HCT116 (cell line): ENCODE data around the gene SSX2IP. TPM values are rescaled to one million over a fixed set of nuclear protein-coding genes. Genes with fewer than 3 reads are reported as not detected.

Experiments
- ATAC-seq: fragments of 200-7000 bp; cut with Tn5 transposase; 2 replicates; pipeline ENCODE4 v1.9.1; 2020; ENCODE audit warnings: mild to moderate bottlenecking, moderate library complexity
- BruUV-seq: library from RNA; stranded (reverse); fragments of 400-500 nt; replicated peaks from 2 replicates; lab custom pipeline; 2021; lab: Mats Ljungman, UMichigan
- CTCF ChIA-PET: fragments of 300-600 bp; sonication (Branson Sonifier 250); formaldehyde crosslinking; loops from one replicate; lab custom pipeline; 2021; ENCODE audit warnings: antibody characterized with exemption; lab: Charles Lee
- POLR2A ChIA-PET: fragments of 300-600, 350-600 bp; sonication (Branson Sonifier 250); formaldehyde crosslinking; loops from one replicate; lab custom pipeline; 2021; ENCODE audit warnings: antibody characterized with exemption; lab: Charles Lee
- RAD21 ChIA-PET, 2 experiments: fragments of 300-600 bp; sonication (Branson Sonifier 250); formaldehyde crosslinking; loops; one replicate each; lab custom pipeline; 2023; ENCODE audit warnings: low total read pairs in 2 of 2; ENCODE audit not compliant: uncharacterized antibody in 2 of 2, unreplicated experiment in 2 of 2, low non-redundant PET in 1 of 2; lab: Charles Lee
- DNase-seq: peaks from one replicate; pipeline ENCODE4 v3.0.0-alpha.2; 2010; ENCODE audit warnings: low read depth, low spot score
- H2AFZ ChIP-seq: fragments of 200-600 bp; shearing (Covaris generic), sonication (generic); 2 replicates; pipeline ENCODE4 v1.6.1; 2017; ENCODE audit warnings: low read depth, mixed run types, mixed read lengths, antibody characterized with exemption, low read length; ENCODE audit not compliant: poor library complexity, severe bottlenecking
- H3K27ac ChIP-seq: 2 replicates; pipeline ENCODE4 v1.5.1; 2012; ENCODE audit warnings: low read depth, low read length
- H3K27me3 ChIP-seq: fragments of 200-600 bp; sonication (generic); 2 replicates; pipeline ENCODE4 v1.6.1; 2016; ENCODE audit warnings: mixed run types, low read length, mixed read lengths; ENCODE audit not compliant: insufficient read depth
- H3K36me3 ChIP-seq, 2 experiments: fragments of 200-500 bp in 1 of 2; fragments of 200-600 bp in 1 of 2; sonication (Bioruptor generic) in 1 of 2; sonication (generic) in 1 of 2; 2 replicates each; pipeline versions ENCODE4 v1.5.1 to v1.6.1; 2014 to 2016; ENCODE audit warnings: low read length in 2 of 2, inconsistent platforms in 1 of 2, mixed read lengths in 1 of 2, mixed run types in 1 of 2; ENCODE audit not compliant: insufficient read depth in 2 of 2, control insufficient read depth in 1 of 2
- H3K4me1 ChIP-seq, 2 experiments: fragments of 200-600 bp in 1 of 2; sonication (generic) in 1 of 2; 2 replicates each; pipeline versions ENCODE4 v1.5.1 to v1.6.1; 2012 to 2017; ENCODE audit warnings: low read length in 2 of 2, inconsistent platforms in 1 of 2, mild to moderate bottlenecking in 1 of 2, mixed read lengths in 1 of 2, mixed run types in 1 of 2, moderate library complexity in 1 of 2; ENCODE audit not compliant: insufficient read depth in 2 of 2, control insufficient read depth in 1 of 2
- H3K4me2 ChIP-seq: fragments of 200-600 bp; sonication (generic); 2 replicates; pipeline ENCODE4 v1.6.1; 2017; ENCODE audit warnings: mixed run types, low read length, mixed read lengths
- H3K4me3 ChIP-seq, 2 experiments: fragments of 200-600 bp in 1 of 2; sonication (generic) in 1 of 2; replicated peaks in 1 of 2; 2 replicates each; pipeline ENCODE4 v1.5.1; 2011 to 2016; ENCODE audit warnings: low read length in 2 of 2, control low read depth in 1 of 2, low read depth in 1 of 2, mild to moderate bottlenecking in 1 of 2, mixed read lengths in 1 of 2, mixed run types in 1 of 2
- H3K79me2 ChIP-seq: fragments of 200-600 bp; sonication (generic); 2 replicates; pipeline ENCODE4 v1.6.1; 2017; ENCODE audit warnings: mild to moderate bottlenecking, mixed run types, low read length, moderate library complexity, mixed read lengths; ENCODE audit not compliant: insufficient read depth
- H3K9ac ChIP-seq: fragments of 200-600 bp; sonication (generic); 2 replicates; pipeline ENCODE4 v1.6.1; 2016; ENCODE audit warnings: low read length, mixed read lengths
- H3K9me2 ChIP-seq: fragments of 200-600 bp; sonication (generic), shearing (Covaris generic); 2 replicates; pipeline ENCODE4 v1.6.1; 2017; ENCODE audit warnings: mixed run types, mild to moderate bottlenecking, moderate library complexity; ENCODE audit not compliant: insufficient read depth
- H3K9me3 ChIP-seq, 2 experiments: fragments of 200-500 bp in 1 of 2; fragments of 200-600 bp in 1 of 2; sonication (Bioruptor generic) in 1 of 2; sonication (generic) in 1 of 2; 2 replicates each; pipeline ENCODE4 v1.6.1; 2014 to 2017; ENCODE audit warnings: low read length in 2 of 2, mixed read lengths in 2 of 2, inconsistent platforms in 1 of 2, low read depth in 1 of 2, mild to moderate bottlenecking in 1 of 2, mixed run types in 1 of 2, moderate library complexity in 1 of 2; ENCODE audit not compliant: control insufficient read depth in 1 of 2, insufficient read depth in 1 of 2
- H4K20me1 ChIP-seq: fragments of 200-600 bp; sonication (generic), shearing (Covaris generic); 2 replicates; pipeline ENCODE4 v1.6.1; 2017; ENCODE audit warnings: mixed run types, mild to moderate bottlenecking, moderate library complexity; ENCODE audit not compliant: insufficient read depth
- CEBPB ChIP-seq: IDR thresholded peaks from 2 replicates; pipeline ENCODE4 v1.6.1; 2012; ENCODE audit warnings: low read depth
- CTCF ChIP-seq, 3 experiments: fragments of 200-600 bp in 1 of 3; sonication (generic) in 1 of 3; IDR thresholded peaks in 2 of 3; conservative IDR thresholded peaks in 1 of 3; 2 replicates each; pipeline ENCODE4 v1.5.1; 2012 to 2017; ENCODE audit warnings: low read depth in 2 of 3, low read length in 2 of 3, antibody characterized with exemption in 1 of 3, borderline replicate concordance in 1 of 3, control low read depth in 1 of 3, mild to moderate bottlenecking in 1 of 3, mixed read lengths in 1 of 3, mixed run types in 1 of 3, moderate library complexity in 1 of 3; ENCODE audit not compliant: insufficient read depth in 1 of 3
- EGR1 ChIP-seq: IDR thresholded peaks from 2 replicates; pipeline ENCODE4 v1.6.1; 2012; ENCODE audit warnings: low read depth
- ELF1 ChIP-seq: IDR thresholded peaks from 2 replicates; pipeline ENCODE4 v1.6.1; 2012; ENCODE audit warnings: low read depth, borderline replicate concordance
- FOSL1 ChIP-seq: IDR thresholded peaks from 2 replicates; pipeline ENCODE4 v1.6.1; 2012; ENCODE audit warnings: low read depth
- JUND ChIP-seq: IDR thresholded peaks from 2 replicates; pipeline ENCODE4 v1.6.1; 2012
- MAX ChIP-seq: IDR thresholded peaks from 2 replicates; pipeline ENCODE4 v1.6.1; 2012
- POLR2A ChIP-seq: IDR thresholded peaks from 2 replicates; pipeline ENCODE4 v1.7.0; 2011; ENCODE audit warnings: borderline replicate concordance; ENCODE audit not compliant: insufficient read depth, insufficient read length; ENCODE audit errors: extremely low read depth
- POLR2AphosphoS5 ChIP-seq: IDR thresholded peaks from 2 replicates; pipeline ENCODE4 v1.6.1; 2011; ENCODE audit warnings: mild to moderate bottlenecking, low read depth, low read length, moderate library complexity
- SP1 ChIP-seq: IDR thresholded peaks from 2 replicates; pipeline ENCODE4 v1.6.1; 2012; ENCODE audit warnings: low read depth
- SRF ChIP-seq: IDR thresholded peaks from 2 replicates; pipeline ENCODE4 v1.6.1; 2012; ENCODE audit warnings: low read depth
- ZBTB33 ChIP-seq: IDR thresholded peaks from 2 replicates; pipeline ENCODE4 v1.6.1; 2011; ENCODE audit warnings: mild to moderate bottlenecking, low read length, moderate library complexity; ENCODE audit not compliant: insufficient replicate concordance; ENCODE audit errors: extremely low read depth
- ZFX ChIP-seq: fragments of 450-650 bp; IDR thresholded peaks from 2 replicates; pipeline ENCODE4 v1.6.1; 2017
- intact Hi-C: fragments of 100-400 bp; cut with micrococcal nuclease; formaldehyde crosslinking; loops from 2 replicates; pipeline ENCODE4 v1.10.0; 2022
- total RNA-seq: library from RNA; stranded (reverse); gene quantifications from one replicate; pipeline ENCODE4 v1.2.1, GENCODE V29; 2021; ENCODE audit not compliant: unreplicated experiment

Gene SSX2IP
- total RNA-seq, 1 experiment from 2014 or later: 51.5 TPM

GRCh38 chr1:84712276-84712874, 22.1 kb upstream of the SSX2IP start:
- no peak for ATAC-seq
- no peak overlapping the region for H3K4me2 ChIP-seq
- CTCF ChIA-PET: interaction anchor here (1.8 kb wide), 1 partner anchor 12 kb away, joined by 9 read pairs; no protein-coding TSS in a partner anchor

More at GRCh38 chr1:84712276-84712874, 22.1 kb upstream of the SSX2IP start:
- H3K79me2 ChIP-seq: no peaks in the 10 kb centered on the region
- H3K27ac ChIP-seq: no peak overlapping the region
- H3K9me2 ChIP-seq: no peaks in the 10 kb centered on the region
- RAD21 ChIA-PET: no interaction called here
- H3K9me3 ChIP-seq: no peaks in the 10 kb centered on the region
- H3K4me1 ChIP-seq: 0 out of 4 replicates have a peak, but pooled peaks cover 0 to 4% of the 10 kb centered on the region in 2 experiments
- DNase-seq: no peak
- no peaks in the 10 kb centered on the region for H3K27me3 ChIP-seq
- TF ChIP-seq CEBPB (no peak), ELF1 (no peak), CTCF (IDR thresholded peaks at IDR 0.05 in 2 of 3, conservative IDR thresholded peaks at IDR 0.05 in 1 of 3; ENCODE audit: borderline replicate concordance in 1 of 3, insufficient read depth in 1 of 3, low read depth in 2 of 3, low read length in 2 of 3) (no peak), ZFX (no peak), SP1 (no peak), EGR1 (no peak), JUND (no peak), POLR2AphosphoS5 (no peak), MAX (no peak), ZBTB33 (no peak), POLR2A (no peak), FOSL1 (no peak), SRF (no peak)
- TF ChIP-seq, all 23 proteins: peak for 0
- POLR2A ChIA-PET: no interaction called here
- Histone ChIP-seq H2AFZ (no peak overlapping the region), H4K20me1 (no peaks in the 10 kb centered on the region), H3K9ac (no peak overlapping the region), H3K4me3 (no peak overlapping the region), H3K36me3 (no peaks in the 10 kb centered on the region)
- no TSS peak for BruUV-seq
- intact Hi-C loops: no loop called here
